ENCODE results near the gene S100A16.
"Not testable (repeated sequence)": the region's sequence is repeated elsewhere in the genome, so short reads cannot be mapped to it uniquely, and the experiment has no call there.

The S100A16 gene

DNA sequence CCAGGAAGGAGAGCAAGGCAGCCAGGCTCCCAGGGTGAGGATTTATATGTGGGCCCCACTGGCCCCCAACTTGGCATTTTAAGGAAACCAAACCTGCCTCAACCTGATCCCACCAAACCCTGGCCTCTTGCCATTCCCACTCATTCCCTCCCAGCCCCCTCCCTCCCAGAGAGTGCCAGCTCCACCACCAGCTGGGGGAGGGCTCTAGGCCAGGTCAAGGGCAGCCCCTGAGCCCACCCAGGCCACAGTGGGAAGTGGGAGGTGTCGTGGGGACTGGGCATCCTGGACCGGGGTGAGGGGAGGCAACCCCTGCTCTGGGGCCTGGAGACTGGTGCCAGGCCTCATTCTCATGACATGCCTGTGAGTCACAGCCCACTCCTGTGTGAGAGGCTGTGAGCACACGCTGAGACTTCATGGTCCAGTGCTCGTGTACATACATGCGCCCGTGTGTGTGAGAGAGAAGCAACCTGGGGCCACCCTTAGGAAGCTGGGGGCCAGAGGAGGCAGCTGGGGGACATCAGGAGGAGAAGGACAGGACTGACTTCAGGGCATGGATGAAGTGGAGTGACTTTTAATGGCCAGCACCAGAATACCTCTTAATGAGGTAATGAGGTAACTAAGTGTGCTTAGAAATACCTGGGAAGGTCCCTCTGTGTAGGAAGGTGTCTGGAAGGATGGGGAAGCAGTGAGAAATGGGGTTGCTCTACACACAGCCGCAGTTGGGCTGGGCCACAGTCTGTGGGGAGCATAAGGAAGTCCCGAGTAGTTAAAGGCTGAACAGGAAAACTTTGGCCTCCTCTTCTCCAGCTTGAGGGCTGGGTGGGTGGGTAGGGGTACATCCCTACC is 47.2 kb downstream of the S100A16 start, which contains the start of gene S100A2:
Gene S100A2, minus strand, starts transcription at position 316 of the 846 bp plus-strand sequence. CDS start 1,967 bp downstream, outside the sequence.
- DNase-seq (ENCODE audit: extremely low read depth in 1 of 2, low read depth in 1 of 2) = no peak

DNA sequence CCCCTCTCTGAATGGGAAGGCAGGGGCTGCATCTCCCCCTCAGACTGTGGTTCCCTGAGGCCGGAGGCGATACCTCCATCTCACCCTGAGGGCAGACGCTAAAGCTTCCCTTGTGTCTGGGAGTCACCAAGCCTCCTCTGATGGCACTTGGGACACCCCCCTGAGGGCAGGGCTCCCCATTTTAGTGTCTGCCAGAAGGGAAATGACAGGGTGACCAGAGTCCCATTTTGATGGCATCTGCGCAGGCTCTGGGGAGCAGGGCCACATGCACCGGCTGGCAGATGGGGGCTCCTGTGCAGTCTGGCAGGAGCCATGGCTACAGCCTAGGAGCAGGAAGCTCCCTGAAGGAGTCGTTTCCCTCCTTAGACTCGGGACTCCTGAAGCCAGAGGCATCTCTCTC is 48.9 kb downstream of the S100A16 start:
- DNase-seq (ENCODE audit: extremely low read depth in 1 of 2, low read depth in 1 of 2) = no peak

DNA sequence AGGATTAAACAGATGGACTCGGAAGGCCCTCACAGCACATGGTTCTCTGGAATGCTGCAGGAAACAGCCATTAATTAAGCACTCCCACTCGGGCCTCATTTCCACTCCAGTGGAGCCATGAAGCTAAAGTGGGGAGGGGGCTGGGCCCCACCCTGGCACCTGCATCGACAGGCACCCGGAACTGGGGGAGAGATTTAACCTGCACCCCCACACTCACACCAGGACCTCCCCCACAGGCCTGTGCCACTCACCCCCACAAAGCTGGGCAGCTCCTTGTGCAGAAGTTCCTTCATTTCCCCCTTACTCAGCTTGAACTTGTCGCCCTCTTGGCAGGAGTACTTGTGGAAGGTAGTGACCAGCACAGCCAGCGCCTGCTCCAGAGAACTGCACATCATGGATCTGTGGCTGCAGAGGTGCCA is 49.4 kb downstream of the S100A16 start:
- DNase-seq (ENCODE audit: extremely low read depth in 1 of 2, low read depth in 1 of 2) = no peak

DNA sequence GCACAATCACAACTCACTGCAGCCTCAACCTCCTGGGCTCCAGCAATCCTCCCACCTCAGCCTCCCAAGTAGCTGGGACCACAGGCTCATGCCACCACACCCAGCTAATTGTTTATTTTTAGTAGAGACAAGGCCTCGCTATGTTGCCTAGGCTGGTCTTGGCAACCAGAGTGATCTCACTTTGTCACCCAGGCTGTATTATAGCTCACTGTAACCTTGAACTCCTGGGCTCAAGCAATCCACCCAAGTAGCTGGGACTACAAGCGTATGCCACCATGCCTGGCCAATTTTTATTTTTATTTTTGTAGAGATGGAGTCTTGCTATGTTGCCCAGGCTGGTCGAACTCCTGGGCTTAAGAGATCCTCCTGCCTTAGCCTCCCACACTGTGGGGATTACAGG is 50.9 kb downstream of the S100A16 start:
- not testable (repeated sequence) for DNase-seq (ENCODE audit: extremely low read depth in 1 of 2, low read depth in 1 of 2)

DNA sequence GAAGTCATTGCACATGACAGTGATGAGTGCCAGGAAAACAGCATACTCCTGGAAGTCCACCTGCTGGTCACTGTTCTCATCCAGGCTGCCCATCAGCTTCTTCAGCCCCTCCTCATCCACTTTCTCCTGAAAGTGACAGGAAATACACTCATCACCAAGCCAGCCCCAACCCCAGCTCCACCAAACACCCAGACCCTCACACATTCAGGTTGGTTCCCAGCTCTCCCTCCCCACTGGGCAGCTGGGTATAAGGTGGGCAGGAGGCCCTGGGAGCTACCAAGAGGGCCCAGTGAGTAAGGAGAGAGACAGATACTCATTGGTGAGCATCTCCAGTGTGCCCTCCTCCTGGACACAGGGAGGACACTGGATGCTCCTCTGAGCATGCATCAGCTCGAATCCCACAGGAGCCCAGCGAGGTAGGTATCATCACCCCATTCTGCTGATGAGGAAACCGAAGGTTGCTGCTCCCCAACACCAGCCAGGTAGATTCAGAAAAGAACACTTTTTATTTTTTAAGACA is 51.4 kb downstream of the S100A16 start:
- DNase-seq (ENCODE audit: extremely low read depth in 1 of 2, low read depth in 1 of 2) = no peak

DNA sequence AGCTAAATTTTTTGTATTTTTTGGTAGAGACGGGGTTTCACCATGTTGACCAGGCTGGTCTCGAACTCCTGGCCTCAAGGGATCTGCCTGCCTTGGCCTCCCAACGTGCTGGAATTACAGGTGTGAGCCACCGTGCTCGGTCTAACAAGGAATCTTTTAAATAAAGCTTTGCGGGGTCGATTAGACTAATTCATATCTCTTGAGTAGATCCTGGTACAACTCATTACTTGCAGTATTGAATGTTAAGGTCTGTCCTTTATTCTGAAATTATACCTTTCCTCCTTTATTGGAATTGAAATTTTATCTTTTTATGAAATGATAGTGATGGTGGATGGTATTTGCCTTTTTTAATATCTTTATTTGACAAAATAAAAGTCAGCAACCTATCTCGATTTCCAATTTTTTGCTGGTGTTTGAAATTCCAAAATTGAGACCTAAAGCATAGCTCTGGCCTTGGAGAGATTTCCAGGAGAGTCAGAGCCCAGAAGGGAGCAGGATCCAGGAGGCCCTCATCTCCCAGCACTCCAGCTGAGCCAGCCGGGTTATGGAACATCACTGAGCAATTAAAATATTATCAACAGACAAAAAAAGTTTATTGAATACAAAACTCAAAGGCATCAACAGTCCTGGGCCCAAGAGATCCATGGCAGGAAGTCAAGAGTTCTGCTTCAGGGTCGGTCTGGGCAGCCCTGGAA is 52.0 kb downstream of the S100A16 start:
- no peak for DNase-seq (ENCODE audit: extremely low read depth in 1 of 2, low read depth in 1 of 2)

DNA sequence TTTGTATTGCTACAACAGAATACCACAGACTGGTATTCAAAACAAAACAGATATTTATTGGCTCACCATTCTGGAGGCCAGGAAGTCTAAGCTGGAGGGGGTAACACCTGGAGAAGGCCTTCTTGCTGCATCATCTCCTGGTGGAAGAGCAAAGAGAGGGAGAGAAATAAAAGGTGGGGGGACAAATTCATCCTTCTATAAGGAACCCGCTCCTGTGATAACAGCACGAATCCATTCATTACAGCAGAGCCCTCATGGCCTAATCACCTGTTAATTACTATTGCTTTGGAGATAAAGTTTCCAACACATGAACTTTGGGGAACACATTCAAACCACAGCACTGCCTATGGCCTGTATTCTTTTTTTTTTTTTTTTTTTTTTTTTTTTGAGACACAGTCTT is 52.7 kb downstream of the S100A16 start:
- DNase-seq (ENCODE audit: extremely low read depth in 1 of 2, low read depth in 1 of 2) = no peak

DNA sequence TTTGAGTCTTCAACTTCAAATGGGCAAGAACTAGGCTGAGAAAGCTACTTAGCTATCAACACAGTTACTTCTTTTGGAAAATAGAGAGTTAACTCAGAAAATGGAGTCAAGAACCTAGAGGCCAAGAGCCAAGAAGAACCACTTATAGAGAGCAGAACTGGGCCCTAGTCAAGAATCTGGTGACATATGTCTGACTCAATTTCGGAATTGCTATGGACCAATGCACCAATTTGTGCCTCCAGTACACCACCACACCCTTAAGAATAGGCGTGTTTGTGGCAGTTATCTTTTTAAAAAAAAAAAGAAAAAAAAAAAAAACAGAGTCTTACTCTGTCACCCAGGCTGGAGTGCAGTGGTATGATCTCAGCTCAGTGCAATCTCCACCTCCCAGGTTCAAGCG is 55.1 kb downstream of the S100A16 start:
- no peak for DNase-seq (ENCODE audit: extremely low read depth in 1 of 2, low read depth in 1 of 2)
